ENCODE measurements around the gene MEAK7. TPM values are rescaled to one million over a fixed set of nuclear protein-coding genes. Genes with fewer than 3 reads are reported as not detected.
"Not testable (repeated sequence)": the region's sequence is repeated elsewhere in the genome, so short reads cannot be mapped to it uniquely, and the experiment has no call there.

Gene MEAK7
- total RNA-seq, 2 donors from 2014 or later = 13.8 to 23.2 TPM

DNA sequence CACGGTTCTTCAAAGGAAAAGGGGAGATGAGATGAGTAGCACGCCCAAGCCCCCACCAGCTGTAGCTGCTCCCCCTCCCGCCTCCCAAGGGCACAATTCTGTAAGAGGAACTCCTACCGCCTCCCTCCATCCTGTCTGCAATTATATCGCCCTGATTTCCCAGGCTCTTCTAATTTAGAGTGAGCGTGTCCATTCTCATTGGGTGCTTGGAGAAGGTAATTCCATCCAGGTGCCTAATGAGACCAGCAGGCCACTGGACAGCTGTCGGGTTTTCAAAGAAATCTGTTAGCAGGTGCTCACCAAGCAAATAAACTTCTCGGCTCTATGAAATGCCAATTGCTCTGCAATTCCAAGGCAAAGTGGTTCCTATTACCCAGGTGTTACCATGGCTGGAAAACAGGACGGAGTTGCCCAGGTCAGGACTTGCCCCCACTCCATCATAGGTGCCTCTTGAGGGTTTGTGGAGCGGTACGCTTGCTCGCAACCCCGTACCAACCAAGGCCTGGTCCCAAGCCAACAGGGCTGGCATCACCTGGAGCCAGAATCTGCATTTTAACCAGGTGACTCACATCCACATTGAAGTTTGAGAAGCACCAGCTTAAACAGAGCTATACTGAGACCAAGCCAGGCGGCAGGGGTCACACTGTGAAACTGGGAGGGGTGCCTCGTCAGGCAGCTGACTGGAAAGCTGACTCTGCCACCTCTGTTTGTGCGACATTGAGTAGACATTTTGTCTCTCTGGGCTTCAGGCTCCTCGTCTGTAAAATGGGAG, 16.5 kb upstream of the MEAK7 start:
- no peaks in the 10 kb centered on the region for H3K27me3 ChIP-seq (replicated peaks; ENCODE audit: insufficient read depth)
- TF ChIP-seq, protein P1, sequence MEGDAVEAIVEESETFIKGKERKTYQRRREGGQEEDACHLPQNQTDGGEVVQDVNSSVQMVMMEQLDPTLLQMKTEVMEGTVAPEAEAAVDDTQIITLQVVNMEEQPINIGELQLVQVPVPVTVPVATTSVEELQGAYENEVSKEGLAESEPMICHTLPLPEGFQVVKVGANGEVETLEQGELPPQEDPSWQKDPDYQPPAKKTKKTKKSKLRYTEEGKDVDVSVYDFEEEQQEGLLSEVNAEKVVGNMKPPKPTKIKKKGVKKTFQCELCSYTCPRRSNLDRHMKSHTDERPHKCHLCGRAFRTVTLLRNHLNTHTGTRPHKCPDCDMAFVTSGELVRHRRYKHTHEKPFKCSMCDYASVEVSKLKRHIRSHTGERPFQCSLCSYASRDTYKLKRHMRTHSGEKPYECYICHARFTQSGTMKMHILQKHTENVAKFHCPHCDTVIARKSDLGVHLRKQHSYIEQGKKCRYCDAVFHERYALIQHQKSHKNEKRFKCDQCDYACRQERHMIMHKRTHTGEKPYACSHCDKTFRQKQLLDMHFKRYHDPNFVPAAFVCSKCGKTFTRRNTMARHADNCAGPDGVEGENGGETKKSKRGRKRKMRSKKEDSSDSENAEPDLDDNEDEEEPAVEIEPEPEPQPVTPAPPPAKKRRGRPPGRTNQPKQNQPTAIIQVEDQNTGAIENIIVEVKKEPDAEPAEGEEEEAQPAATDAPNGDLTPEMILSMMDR (IDR thresholded peaks at IDR 0.05) = no peak
- no peaks in the 10 kb centered on the region for H3K9me3 ChIP-seq
- H3K36me3 ChIP-seq = no peaks in the 10 kb centered on the region
- no peak overlapping the region for H3K27ac ChIP-seq
- no peak overlapping the region for H3K4me3 ChIP-seq
- H3K4me1 ChIP-seq (ENCODE audit: control insufficient read depth in 1 of 2, low read depth in 2 of 2) = no peaks in the 10 kb centered on the region
- no peak for DNase-seq (ENCODE audit: low spot score)
- no peak for ATAC-seq (ENCODE audit: insufficient number of reproducible peaks, low FRiP score, low read depth)

DNA sequence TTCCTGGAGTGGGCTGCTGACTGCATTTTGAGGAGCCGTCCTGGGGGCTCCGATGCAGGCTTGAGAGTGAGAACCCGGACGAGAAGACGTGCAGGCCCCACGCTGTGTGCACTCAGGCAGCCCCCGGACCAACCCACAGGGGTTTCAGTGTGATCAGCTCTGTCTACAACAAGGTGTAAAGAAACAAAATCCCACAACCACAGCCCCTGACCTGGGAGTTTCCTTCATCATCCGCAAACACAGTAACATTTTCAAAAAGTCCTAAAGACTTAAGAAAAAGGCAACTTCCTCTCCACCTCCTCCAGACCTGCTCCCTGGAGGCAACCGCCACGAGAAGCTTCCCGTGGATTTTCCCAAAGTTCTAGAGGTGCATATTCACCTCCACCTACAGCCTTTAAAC, 15.4 kb upstream of the MEAK7 start:
- Histone ChIP-seq H3K9me3 (no peaks in the 10 kb centered on the region), H3K4me1 (ENCODE audit: control insufficient read depth in 1 of 2, low read depth in 2 of 2) (no peaks in the 10 kb centered on the region), H3K27me3 (replicated peaks; ENCODE audit: insufficient read depth) (no peaks in the 10 kb centered on the region), H3K27ac (no peak overlapping the region), H3K36me3 (no peaks in the 10 kb centered on the region), H3K4me3 (no peak overlapping the region)
- DNase-seq (ENCODE audit: low spot score) = no peak
- TF ChIP-seq, protein P1 (IDR thresholded peaks at IDR 0.05) = no peak
- ATAC-seq (ENCODE audit: insufficient number of reproducible peaks, low FRiP score, low read depth) = no peak

DNA sequence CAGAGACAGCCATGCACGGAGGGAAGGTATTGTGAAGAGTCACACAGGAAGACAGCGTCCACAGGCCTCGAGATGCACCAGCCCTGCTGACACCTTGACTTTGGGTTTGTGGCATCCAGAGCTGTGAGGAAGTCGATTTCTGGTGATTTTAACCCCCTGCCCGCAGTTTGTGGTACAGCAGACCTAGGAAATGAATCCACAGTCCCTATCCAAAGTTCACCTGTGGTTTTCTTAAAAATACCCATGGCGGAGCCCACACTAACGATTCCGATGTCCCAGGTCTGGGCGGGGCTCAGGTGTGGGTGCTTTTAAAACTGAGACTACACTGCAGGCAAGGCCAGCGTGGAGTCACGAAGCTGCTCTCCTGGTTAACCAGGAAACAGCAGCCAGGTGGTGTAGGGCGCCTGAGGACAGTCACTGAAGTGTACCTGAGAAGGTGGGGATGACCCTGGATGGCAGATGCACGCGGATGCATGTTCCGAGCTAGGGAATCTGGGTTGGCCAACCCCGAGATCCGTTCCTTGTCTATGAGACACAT, 14.4 kb upstream of the MEAK7 start:
- ATAC-seq (ENCODE audit: insufficient number of reproducible peaks, low FRiP score, low read depth) = no peak
- TF ChIP-seq, protein P1 (IDR thresholded peaks at IDR 0.05) = no peak
- DNase-seq (ENCODE audit: low spot score) = no peak
- H3K9me3 ChIP-seq = no peaks in the 10 kb centered on the region
- H3K27me3 ChIP-seq (replicated peaks; ENCODE audit: insufficient read depth) = no peaks in the 10 kb centered on the region
- no peaks in the 10 kb centered on the region for H3K4me1 ChIP-seq (ENCODE audit: control insufficient read depth in 1 of 2, low read depth in 2 of 2)
- no peaks in the 10 kb centered on the region for H3K36me3 ChIP-seq
- no peak overlapping the region for H3K27ac ChIP-seq
- no peak overlapping the region for H3K4me3 ChIP-seq

DNA sequence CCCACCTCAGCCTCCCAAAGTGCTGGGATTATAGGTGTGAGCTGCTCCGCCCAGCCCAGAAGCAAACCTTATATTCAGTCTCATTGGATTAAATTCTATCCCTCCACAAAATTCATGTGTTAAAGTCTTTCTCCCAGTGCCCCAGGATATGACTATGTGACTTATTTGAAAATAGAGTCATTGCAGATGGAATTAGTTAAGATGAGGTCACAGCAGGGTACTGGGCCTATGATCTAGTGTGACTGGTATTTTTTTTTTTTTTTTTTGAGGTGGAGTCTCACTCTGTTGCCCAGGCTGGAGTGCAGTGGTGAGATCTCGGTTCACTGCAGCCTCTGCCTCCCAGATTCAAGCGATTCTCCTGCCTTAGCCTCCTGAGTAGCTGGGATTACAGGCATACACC, 13.8 kb upstream of the MEAK7 start:
- ATAC-seq (ENCODE audit: insufficient number of reproducible peaks, low FRiP score, low read depth); H3K27me3 ChIP-seq (replicated peaks; ENCODE audit: insufficient read depth); H3K4me1 ChIP-seq (ENCODE audit: control insufficient read depth in 1 of 2, low read depth in 2 of 2); H3K27ac ChIP-seq; H3K36me3 ChIP-seq; DNase-seq (ENCODE audit: low spot score); H3K4me3 ChIP-seq; H3K9me3 ChIP-seq: not testable (repeated sequence)

DNA sequence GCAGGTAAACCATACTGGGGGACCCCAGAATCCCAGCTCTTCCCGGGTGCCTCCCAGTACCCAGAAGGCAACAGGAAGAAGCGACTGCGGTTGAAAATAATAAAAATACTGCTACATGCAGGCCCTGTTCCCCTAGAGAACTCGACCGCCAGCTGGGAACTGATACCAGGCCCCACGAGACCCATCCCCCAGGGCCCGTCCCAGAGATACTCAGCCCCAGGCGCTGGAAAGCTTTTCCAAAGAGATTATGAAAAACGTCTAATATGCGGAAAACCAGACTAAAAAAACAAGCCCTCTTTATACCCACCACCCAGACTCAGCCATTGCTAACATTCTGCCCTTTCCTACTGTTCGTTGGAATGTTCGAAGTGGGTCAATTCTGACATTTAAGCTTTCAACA, 12.9 kb upstream of the MEAK7 start:
- H3K27me3 ChIP-seq (replicated peaks; ENCODE audit: insufficient read depth) = no peaks in the 10 kb centered on the region
- ATAC-seq (ENCODE audit: insufficient number of reproducible peaks, low FRiP score, low read depth) = no peak
- TF ChIP-seq, protein P1 (IDR thresholded peaks at IDR 0.05) = no peak
- H3K27ac ChIP-seq = no peak overlapping the region
- no peak overlapping the region for H3K4me3 ChIP-seq
- no peaks in the 10 kb centered on the region for H3K9me3 ChIP-seq
- H3K4me1 ChIP-seq (ENCODE audit: control insufficient read depth in 1 of 2, low read depth in 2 of 2) = no peaks in the 10 kb centered on the region
- DNase-seq (ENCODE audit: low spot score) = no peak
- no peaks in the 10 kb centered on the region for H3K36me3 ChIP-seq
